Effector memory CD8-positive, alpha-beta T cell (primary cell): ENCODE results near the gene KRTAP10-2.
"Not testable (repeated sequence)": the region's sequence is repeated elsewhere in the genome, so short reads cannot be mapped to it uniquely, and the experiment has no call there.

Experiments
- ATAC-seq: fragments of 150-1000 bp; cut with Tn5 transposase; replicated peaks from 2 replicates; pipeline ENCODE4 v1.10.0; 2021; ENCODE audit warnings: mild to moderate bottlenecking, moderate library complexity
- DNase-seq, 3 experiments: peaks; one replicate each; pipeline ENCODE4 v3.0.0; 2021
- H3K27ac Mint-ChIP-seq, 2 donors: one replicate each; pipeline ENCODE4 v1.8.0; 2022; ENCODE audit warnings: mild to moderate bottlenecking in 2 of 2, mixed read lengths in 2 of 2, moderate library complexity in 2 of 2
- H3K27me3 Mint-ChIP-seq, 2 donors: one replicate each; pipeline ENCODE4 v1.8.0; 2022; ENCODE audit warnings: mixed read lengths in 2 of 2
- H3K36me3 Mint-ChIP-seq: one replicate; pipeline ENCODE4 v1.8.0; 2022; ENCODE audit warnings: mild to moderate bottlenecking, moderate library complexity, mixed read lengths; ENCODE audit not compliant: insufficient read depth
- H3K4me1 Mint-ChIP-seq, 2 donors: one replicate each; pipeline ENCODE4 v1.8.0; 2022; ENCODE audit warnings: low read depth in 2 of 2, mixed read lengths in 2 of 2
- H3K4me3 Mint-ChIP-seq, 2 donors: one replicate each; pipeline ENCODE4 v1.8.0; 2022; ENCODE audit warnings: mild to moderate bottlenecking in 2 of 2, mixed read lengths in 2 of 2, moderate library complexity in 2 of 2
- H3K9me3 Mint-ChIP-seq, 2 donors: one replicate each; pipeline ENCODE4 v1.8.0; 2022; ENCODE audit warnings: mixed read lengths in 2 of 2

The KRTAP10-2 gene

GRCh38 chr21:44590897-44591800, 39.8 kb upstream of the KRTAP10-2 start:
- DNase-seq, H3K36me3 Mint-ChIP-seq, H3K4me1 Mint-ChIP-seq, H3K4me3 Mint-ChIP-seq, H3K9me3 Mint-ChIP-seq, ATAC-seq: not testable (repeated sequence)
- peak overlapping the region in 1 of 2 donors; percentile 46 for H3K27ac Mint-ChIP-seq
- peaks cover 14 to 53% of the 10 kb centered on the region in 2 donors for H3K27me3 Mint-ChIP-seq

DNA sequence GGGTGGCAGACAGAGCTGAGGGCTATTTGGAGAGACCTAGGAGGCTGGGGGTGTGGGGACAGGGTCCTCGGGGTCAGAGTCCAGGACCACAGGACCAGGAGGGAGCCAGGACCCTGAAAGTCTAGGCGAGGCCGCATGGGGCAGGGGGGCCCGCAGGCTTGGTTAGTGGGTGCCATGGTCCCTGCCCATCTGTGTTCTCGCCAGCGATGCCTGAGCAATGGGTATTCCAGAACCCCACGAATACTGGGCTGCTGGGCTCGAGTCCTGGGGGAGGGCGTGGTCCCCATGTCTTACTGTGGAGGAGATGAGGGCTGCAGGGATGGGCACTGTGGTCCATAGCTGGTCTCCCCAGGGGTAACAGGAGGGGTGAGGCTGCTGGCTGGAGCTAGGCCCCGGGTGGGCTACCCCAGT, 39.0 kb upstream of the KRTAP10-2 start:
- DNase-seq (no peak), ATAC-seq (no peak)
- peaks cover 0 to 3% of the 10 kb centered on the region in 2 donors for H3K4me1 Mint-ChIP-seq
- no peak overlapping the region for H3K4me3 Mint-ChIP-seq
- no peaks in the 10 kb centered on the region for H3K9me3 Mint-ChIP-seq
- no peaks in the 10 kb centered on the region for H3K36me3 Mint-ChIP-seq
- no peak overlapping the region for H3K27ac Mint-ChIP-seq
- H3K27me3 Mint-ChIP-seq = peaks cover 22 to 62% of the 10 kb centered on the region in 2 donors

DNA sequence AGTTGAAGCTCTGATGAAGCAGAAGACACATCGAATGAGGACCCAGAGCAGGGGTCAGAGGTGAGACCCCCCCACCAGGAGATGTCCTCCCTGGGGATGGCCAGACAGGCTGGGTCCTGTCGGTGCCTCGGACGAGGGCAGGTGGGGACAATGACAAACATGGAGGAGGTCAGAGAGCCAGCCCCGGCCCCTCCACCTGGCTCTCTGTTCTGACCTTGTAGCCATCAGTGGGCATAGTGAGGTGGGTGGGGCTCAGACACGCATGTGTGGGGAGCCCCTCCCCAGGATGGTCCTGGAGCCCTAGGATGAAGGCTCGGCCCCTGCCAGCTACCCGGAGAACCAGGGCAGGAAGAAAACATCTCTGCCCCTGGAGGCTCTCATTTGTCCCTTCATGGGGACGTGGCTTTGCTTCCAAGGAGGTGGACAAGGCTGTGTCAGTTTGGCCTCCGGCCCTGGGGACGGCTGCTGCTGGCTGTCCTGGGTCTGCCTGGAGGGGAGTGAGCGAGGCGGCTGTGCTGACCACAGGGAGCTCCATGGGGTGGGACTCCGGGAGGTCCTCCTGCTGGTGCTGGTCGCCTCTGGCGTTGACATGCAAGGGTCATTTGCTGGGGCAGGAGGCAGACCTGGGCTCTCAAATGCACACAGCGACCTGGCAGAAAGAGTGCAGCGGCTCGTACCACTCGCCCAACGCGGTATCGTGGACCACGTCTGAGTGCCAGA, 38.4 kb upstream of the KRTAP10-2 start:
- no peaks in the 10 kb centered on the region for H3K9me3 Mint-ChIP-seq
- peak overlapping the region in 1 of 2 donors; percentile 35 for H3K27ac Mint-ChIP-seq
- DNase-seq = no peak
- H3K4me3 Mint-ChIP-seq = no peak overlapping the region
- ATAC-seq = no peak
- no peaks in the 10 kb centered on the region for H3K36me3 Mint-ChIP-seq
- H3K27me3 Mint-ChIP-seq = peaks cover 25 to 67% of the 10 kb centered on the region in 2 donors
- H3K4me1 Mint-ChIP-seq = peaks cover 0 to 2% of the 10 kb centered on the region in 2 donors

DNA sequence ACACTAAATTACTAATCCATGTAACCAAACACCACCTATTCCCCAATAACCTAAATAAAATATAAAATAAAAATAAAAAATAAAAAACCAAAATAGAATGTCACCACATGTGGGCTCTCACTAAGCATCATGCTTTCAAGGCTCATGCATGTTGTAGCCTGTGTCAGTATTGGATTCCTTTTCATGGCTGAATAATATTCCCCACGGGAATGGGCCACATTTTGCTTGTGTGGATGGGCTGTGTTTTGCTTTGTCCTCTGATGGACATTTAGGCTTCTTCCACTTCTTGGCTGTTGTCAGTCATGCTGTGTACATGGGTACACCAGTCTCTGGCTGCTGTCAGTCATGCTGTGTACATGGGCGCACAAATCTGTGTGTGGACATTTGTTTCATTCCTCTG, 37.8 kb upstream of the KRTAP10-2 start:
- Mint-ChIP-seq H3K4me1 (peaks cover 2 to 5% of the 10 kb centered on the region in 2 donors), H3K27me3 (peaks cover 32 to 74% of the 10 kb centered on the region in 2 donors), H3K27ac (peak overlapping the region in 1 of 2 donors; percentile 35), H3K36me3 (no peaks in the 10 kb centered on the region), H3K9me3 (no peaks in the 10 kb centered on the region), H3K4me3 (no peak overlapping the region)
- DNase-seq = no peak
- ATAC-seq = no peak

DNA sequence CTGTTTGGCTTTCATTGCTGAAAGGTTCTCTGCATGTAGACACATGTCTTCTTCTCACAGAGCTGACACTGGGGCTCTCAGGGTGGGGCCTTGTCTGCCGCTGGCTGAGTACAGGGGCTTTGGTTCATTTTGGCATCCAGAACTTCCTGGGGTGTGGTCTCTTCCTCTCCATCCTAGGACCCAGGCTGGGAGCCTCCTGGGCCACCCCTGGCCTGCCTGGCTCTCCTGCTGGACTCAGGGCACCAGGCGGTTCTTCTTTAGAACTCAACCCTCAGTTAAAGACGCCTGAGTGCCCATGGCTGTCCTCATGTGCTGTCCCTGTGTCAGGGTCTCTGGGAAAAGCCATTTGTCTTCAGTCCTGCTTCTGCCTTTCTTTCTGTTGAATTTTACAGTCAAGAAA, 34.6 kb upstream of the KRTAP10-2 start:
- no peak for ATAC-seq
- Mint-ChIP-seq H3K4me1 (peaks cover 0 to 7% of the 10 kb centered on the region in 2 donors), H3K27me3 (peaks cover 41 to 89% of the 10 kb centered on the region in 2 donors), H3K27ac (no peak overlapping the region), H3K4me3 (no peak overlapping the region), H3K36me3 (no peaks in the 10 kb centered on the region), H3K9me3 (peaks cover 5 to 9% of the 10 kb centered on the region in 2 donors)
- DNase-seq = no peak

- no peak for DNase-seq
- peaks cover 41 to 89% of the 10 kb centered on the region in 2 donors for H3K27me3 Mint-ChIP-seq
These were observed 32.5 kb upstream of the KRTAP10-2 start for GRCh38 chr21:44583800-44584147.

DNA sequence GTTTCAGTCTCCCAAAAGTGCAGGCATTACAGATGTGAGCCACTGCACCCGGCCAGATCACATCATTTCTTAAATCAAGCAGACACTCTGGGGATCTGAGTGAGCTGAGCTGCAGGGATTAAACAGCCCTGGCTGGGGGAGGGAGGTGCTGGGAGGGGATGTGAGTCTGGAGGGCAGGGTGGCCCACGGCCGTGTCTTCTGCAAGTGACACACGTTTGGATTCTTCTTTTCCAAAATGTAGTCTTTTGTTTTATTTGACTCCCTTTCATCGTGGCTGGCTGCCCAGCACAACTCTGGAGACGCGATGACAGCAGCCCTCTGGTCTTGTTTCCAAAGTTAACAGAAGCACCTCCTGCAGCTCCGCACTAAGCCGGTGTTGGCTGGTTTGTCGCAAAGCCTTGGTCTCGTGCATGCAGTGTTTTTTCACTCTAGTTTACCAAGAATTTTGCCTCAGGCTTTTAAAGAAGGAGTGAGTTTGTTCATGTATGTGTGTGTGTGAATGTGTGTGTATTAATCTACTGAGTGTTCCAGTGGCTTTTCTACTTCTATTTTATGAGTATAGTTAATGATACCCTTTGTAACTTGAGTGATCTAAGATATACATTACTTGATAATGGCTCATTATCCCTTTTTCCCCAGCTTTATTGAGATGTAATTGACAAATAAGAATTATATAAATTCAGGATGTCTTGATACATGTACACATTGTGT, 31.9 kb upstream of the KRTAP10-2 start:
- no peak overlapping the region for H3K4me3 Mint-ChIP-seq
- H3K9me3 Mint-ChIP-seq = peaks cover 5 to 9% of the 10 kb centered on the region in 2 donors
- ATAC-seq (no peak), DNase-seq (no peak)
- H3K4me1 Mint-ChIP-seq = peaks cover 0 to 7% of the 10 kb centered on the region in 2 donors
- peak overlapping the region in 1 of 2 donors; percentile 87 for H3K27ac Mint-ChIP-seq
- H3K36me3 Mint-ChIP-seq = no peaks in the 10 kb centered on the region
- peaks cover 41 to 89% of the 10 kb centered on the region in 2 donors for H3K27me3 Mint-ChIP-seq

More at GRCh38 chr21:44583800-44584147, 32.5 kb upstream of the KRTAP10-2 start:
- Mint-ChIP-seq H3K4me1 (peaks cover 0 to 7% of the 10 kb centered on the region in 2 donors), H3K36me3 (no peaks in the 10 kb centered on the region), H3K9me3 (peaks cover 5 to 9% of the 10 kb centered on the region in 2 donors), H3K27ac (no peak overlapping the region), H3K4me3 (no peak overlapping the region)
- peak; percentile 42 for ATAC-seq

GRCh38 chr21:44582055-44582454, 30.8 kb upstream of the KRTAP10-2 start:
- Mint-ChIP-seq H3K27me3 (peaks cover 37 to 78% of the 10 kb centered on the region in 2 donors), H3K4me3 (no peak overlapping the region), H3K9me3 (peaks cover 7 to 9% of the 10 kb centered on the region in 2 donors), H3K36me3 (no peaks in the 10 kb centered on the region), H3K4me1 (peaks cover 0 to 7% of the 10 kb centered on the region in 2 donors), H3K27ac (no peak overlapping the region)
- ATAC-seq (no peak), DNase-seq (no peak)

- no peak for ATAC-seq
- Mint-ChIP-seq H3K4me3 (no peak overlapping the region), H3K27me3 (peaks cover 28 to 69% of the 10 kb centered on the region in 2 donors), H3K9me3 (peaks cover 7 to 9% of the 10 kb centered on the region in 2 donors), H3K27ac (no peak overlapping the region), H3K36me3 (no peaks in the 10 kb centered on the region), H3K4me1 (peaks cover 0 to 7% of the 10 kb centered on the region in 2 donors)
- DNase-seq = no peak
These were observed 29.9 kb upstream of the KRTAP10-2 start for GRCh38 chr21:44581158-44581557.

GRCh38 chr21:44580231-44580821, 29.0 kb upstream of the KRTAP10-2 start, which contains the start of gene KRTAP10-5:
Gene KRTAP10-5 (minus strand): TSS chr21:44580604. CDS start chr21:44580578, 26 bp downstream.
- not testable (repeated sequence) for H3K36me3 Mint-ChIP-seq, H3K9me3 Mint-ChIP-seq, ATAC-seq, H3K4me1 Mint-ChIP-seq, DNase-seq, H3K27ac Mint-ChIP-seq
- H3K4me3 Mint-ChIP-seq = peak within 1 kb of the TSS in 1 of 2 donors; percentile 52
- H3K27me3 Mint-ChIP-seq = peaks cover 19 to 68% of the 10 kb centered on the region in 2 donors

- H3K27ac Mint-ChIP-seq = no peak overlapping the region
- H3K36me3 Mint-ChIP-seq = no peaks in the 10 kb centered on the region
- peaks cover 2 to 10% of the 10 kb centered on the region in 2 donors for H3K4me1 Mint-ChIP-seq
- peaks cover 21 to 68% of the 10 kb centered on the region in 2 donors for H3K27me3 Mint-ChIP-seq
- DNase-seq (no peak), ATAC-seq (no peak)
- H3K4me3 Mint-ChIP-seq = peak overlapping the region in 1 of 2 donors; percentile 52
- H3K9me3 Mint-ChIP-seq = peaks cover 7 to 9% of the 10 kb centered on the region in 2 donors
These were observed 28.5 kb upstream of the KRTAP10-2 start for GRCh38 chr21:44579833-44580144.

DNA sequence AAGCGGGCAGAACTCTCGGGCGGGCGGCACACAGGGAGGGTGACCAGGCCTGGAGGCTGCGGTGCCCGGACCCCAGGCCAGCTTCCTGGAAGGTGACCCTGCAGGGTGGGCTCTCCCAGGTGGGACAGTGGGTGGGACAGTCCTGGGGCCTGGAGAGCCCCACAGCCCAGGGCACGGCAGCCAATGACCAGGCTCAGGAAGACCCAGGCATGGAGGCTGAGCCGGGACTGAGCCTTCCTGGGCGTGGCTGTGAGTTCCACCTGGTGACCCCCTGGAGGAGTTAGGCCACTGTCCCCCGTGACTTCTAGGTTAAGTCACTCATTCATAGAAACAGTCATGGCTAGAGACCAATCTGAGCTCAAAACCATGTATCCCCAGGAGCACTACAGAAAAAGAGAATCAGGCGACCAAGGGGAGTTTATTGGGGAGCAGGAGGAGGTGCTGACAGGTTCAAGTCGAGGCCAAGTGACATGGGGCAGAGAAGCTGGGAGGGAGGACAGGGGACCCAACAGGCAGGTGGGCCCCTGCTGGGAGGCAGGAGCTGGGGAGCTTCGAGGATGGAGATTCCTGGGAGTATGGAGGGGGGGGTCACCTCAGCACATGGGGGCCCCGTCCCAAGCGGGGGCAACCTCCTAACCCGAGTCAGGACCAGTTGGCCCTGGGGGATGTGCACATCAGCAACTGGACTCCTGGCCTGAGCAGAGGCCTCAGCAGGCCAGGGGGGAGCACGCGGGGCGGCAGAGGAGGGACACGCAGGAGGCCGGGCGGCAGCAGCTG, 27.9 kb upstream of the KRTAP10-2 start:
- peaks cover 7 to 11% of the 10 kb centered on the region in 2 donors for H3K4me1 Mint-ChIP-seq
- peaks cover 7 to 9% of the 10 kb centered on the region in 2 donors for H3K9me3 Mint-ChIP-seq
- H3K4me3 Mint-ChIP-seq = no peak overlapping the region
- no peak for ATAC-seq
- no peaks in the 10 kb centered on the region for H3K36me3 Mint-ChIP-seq
- H3K27me3 Mint-ChIP-seq = peaks cover 21 to 68% of the 10 kb centered on the region in 2 donors
- no peak for DNase-seq
- no peak overlapping the region for H3K27ac Mint-ChIP-seq
